GM12864 (cell line): ENCODE data around the gene LIPK.
"Not testable (repeated sequence)": the region's sequence is repeated elsewhere in the genome, so short reads cannot be mapped to it uniquely, and the experiment has no call there.

Experiments
- DNase-seq: peaks from one replicate; pipeline ENCODE4 v3.0.0-alpha.2; 2011; ENCODE audit warnings: low read depth
- H3K4me3 ChIP-seq: 2 replicates; pipeline ENCODE4 v1.5.1; 2011; ENCODE audit warnings: mild to moderate bottlenecking, low read depth, low read length, control low read depth
- TF ChIP-seq, protein P1 (sequence below): IDR thresholded peaks from 2 replicates; pipeline ENCODE4 v1.5.1; 2011; ENCODE audit warnings: low read depth, mild to moderate bottlenecking, moderate library complexity, low read length, control low read depth, inconsistent platforms; ENCODE audit errors: missing control alignments

LIPK gene

DNA sequence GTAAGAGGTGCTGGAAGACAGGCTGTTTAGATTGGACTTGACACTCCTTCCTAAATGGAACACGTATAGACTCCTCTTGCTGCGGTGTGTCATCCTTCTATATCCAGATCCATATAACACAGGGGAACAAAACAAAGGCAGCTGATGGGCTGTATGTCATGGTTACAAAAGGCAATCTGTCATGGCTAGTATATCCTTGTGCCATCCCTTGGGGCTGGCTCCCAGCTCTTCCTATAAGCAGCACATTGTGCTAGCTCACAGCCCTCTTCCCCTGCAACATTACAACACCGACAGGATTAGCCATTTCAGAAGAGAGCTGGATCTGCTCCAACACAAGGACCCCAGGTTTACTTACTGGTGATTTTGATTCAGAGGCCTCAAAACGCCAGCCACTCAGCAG lies 15.3 kb downstream of the LIPK start:
- TF ChIP-seq, protein P1, sequence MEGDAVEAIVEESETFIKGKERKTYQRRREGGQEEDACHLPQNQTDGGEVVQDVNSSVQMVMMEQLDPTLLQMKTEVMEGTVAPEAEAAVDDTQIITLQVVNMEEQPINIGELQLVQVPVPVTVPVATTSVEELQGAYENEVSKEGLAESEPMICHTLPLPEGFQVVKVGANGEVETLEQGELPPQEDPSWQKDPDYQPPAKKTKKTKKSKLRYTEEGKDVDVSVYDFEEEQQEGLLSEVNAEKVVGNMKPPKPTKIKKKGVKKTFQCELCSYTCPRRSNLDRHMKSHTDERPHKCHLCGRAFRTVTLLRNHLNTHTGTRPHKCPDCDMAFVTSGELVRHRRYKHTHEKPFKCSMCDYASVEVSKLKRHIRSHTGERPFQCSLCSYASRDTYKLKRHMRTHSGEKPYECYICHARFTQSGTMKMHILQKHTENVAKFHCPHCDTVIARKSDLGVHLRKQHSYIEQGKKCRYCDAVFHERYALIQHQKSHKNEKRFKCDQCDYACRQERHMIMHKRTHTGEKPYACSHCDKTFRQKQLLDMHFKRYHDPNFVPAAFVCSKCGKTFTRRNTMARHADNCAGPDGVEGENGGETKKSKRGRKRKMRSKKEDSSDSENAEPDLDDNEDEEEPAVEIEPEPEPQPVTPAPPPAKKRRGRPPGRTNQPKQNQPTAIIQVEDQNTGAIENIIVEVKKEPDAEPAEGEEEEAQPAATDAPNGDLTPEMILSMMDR: no peak
- no peak overlapping the region for H3K4me3 ChIP-seq
- no peak for DNase-seq

DNA sequence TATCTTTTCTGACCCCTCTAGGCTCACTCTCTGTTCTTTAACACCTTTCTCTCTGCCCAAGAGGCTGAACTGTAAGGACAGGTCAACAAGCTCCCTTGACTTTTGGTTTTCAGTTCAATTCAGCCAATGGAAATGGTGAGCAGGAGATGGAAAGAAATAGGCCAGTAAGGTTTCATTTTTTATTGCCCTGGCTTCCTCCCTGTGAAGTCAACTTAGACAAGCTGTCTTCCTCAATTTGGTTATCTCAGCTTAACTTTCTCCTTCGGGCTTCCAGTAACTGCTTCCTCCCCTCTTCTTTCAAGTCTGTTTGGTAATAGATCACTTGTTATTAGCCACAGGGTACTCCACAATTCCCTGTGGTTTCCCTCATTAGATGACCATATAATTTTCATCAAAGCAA lies 19.7 kb downstream of the LIPK start:
- no peak for DNase-seq
- TF ChIP-seq, protein P1: no peak
- H3K4me3 ChIP-seq: no peak overlapping the region

DNA sequence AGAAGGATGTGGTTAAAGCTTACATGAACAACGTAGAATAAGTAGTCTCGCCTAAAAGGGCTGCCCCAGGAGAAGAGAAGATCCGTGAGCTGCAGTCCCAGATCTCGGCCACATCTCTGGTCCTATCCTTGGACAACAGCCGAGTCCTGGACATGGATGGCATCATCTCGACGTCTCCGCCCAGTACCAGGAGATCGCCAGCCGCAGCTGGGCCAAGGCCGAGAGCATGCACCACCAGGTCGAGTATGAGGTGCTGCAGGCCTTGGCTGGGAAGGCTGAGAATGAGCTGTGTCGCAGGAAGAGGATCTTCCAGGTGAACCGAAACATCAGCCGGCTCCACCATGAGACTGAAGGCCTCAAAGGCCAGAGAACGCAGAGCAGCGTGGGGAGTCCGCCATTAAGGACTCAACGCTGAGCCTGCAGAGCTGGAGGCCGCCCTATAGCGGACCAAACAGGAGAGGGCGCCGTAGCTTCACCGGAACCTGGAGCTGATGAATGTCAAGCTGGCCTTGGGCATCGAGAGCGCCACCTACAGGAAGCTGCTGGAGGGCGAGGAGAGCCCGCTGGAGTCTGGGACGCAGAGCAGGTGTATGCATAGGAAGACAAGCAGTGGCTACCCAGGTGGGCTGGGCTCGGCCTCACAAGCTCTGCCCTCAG lies 22.2 kb downstream of the LIPK start:
- TF ChIP-seq, protein P1: peak; percentile 52
- DNase-seq: no peak
- H3K4me3 ChIP-seq: no peak overlapping the region

DNA sequence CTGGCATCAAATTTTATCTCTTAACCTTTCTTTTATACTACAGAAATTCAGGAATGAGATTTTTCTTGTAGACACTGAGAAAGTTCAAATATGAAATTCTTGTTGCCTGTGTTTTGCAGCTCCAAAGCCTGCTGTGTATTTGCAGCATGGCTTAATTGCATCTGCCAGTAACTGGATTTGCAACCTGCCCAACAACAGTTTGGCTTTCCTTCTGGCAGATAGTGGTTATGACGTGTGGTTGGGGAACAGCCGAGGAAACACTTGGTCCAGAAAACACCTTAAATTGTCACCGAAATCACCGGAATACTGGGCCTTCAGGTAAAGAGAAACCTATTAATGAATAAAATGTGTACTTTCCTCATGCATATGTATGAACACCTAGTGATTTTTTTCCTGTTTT lies 24.8 kb downstream of the LIPK start:
- no peak overlapping the region for H3K4me3 ChIP-seq
- DNase-seq: no peak
- TF ChIP-seq, protein P1: no peak

DNA sequence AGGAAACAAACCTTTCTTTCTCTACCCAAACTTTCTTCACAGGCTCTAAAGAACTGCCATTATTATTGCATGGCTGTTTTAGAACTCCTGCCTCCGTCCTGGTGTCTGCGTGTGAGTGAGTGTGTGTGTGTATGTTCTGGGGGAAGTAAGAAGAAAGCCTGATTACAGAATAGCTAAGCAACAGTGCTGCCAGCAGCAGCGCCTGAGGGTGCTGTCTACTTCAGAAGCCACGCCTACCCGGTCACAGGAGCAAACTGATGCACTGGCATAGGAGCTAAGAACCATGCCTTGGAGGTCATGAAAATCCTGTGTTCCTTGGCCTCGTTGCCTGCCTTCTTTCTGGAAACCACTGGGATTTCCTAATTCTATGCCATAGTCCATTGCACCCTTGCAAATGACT lies 25.2 kb downstream of the LIPK start:
- H3K4me3 ChIP-seq: no peak overlapping the region
- no peak for DNase-seq
- TF ChIP-seq, protein P1: no peak

DNA sequence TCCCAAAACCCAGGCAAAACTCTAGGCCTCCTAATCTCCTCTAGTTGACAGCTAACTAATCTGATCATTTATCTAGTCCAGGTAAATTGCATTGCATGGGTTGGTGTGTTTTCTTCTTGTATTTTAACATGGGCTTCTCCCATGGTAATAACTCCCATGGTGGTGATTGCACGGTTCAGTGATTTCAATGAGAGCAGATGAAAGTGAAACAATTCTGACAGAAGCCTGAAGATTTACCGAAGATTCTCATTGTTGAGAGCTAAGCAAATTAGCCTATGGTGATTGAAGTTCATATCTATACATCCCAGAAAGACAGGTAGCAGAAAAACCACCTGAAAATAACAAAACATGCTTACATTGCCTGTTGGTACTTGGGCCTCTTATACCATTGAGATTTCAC lies 27.2 kb downstream of the LIPK start:
- no peak for DNase-seq
- TF ChIP-seq, protein P1: no peak
- no peak overlapping the region for H3K4me3 ChIP-seq

DNA sequence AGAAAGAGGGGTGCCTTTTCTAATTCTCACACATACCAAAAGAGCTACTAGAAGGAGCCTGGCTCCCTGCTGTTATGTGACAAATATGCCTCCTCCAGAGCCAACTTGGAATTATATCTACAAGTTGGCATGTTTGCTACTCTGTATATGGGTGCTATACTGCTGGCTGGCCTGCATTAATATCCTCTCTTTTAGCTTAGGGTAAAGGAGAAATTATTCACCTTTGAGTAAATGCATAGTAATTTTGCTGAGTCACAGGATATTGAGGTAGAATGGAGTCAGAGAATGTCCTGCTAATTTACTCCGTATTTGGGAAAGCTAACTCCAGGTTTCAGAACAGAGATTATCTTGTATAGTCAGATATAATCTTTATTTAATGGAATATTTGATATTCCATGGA lies 29.6 kb downstream of the LIPK start:
- TF ChIP-seq, protein P1: no peak
- DNase-seq: no peak
- no peak overlapping the region for H3K4me3 ChIP-seq

DNA sequence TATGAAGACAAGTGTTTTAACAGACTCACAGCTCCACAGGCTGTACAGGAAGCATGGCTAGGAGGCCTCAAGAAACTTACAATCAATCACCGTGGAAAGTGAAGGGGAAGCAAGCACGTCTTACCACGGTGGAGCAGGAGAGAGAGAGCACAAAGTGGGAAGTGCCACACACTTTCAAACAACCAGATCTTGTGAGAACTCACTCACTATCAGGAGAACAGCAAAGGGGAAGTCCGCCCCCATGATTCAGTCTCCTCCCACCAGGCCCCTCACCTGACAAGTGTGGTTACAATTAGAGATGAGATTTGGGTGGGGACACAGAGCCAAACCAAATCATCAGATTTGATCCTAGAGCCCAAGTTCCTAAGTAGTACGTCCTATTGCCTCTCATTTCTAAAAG lies 35.9 kb downstream of the LIPK start:
- H3K4me3 ChIP-seq, DNase-seq: not testable (repeated sequence)
